SK-N-SH (cell line): ENCODE measurements around the gene MYO3A.

ENCODE experiments used
- CTCF ChIP-seq: fragments of 200-600 bp; sonication (generic); IDR thresholded peaks from 2 replicates; pipeline ENCODE4 v1.6.1; 2017; ENCODE audit warnings: antibody characterized with exemption, mild to moderate bottlenecking, moderate library complexity
- GABPA ChIP-seq: IDR thresholded peaks from 2 replicates; pipeline ENCODE4 v1.4.0; 2012; ENCODE audit warnings: low read depth, mild to moderate bottlenecking
- GATA2 ChIP-seq: sonication (generic); formaldehyde crosslinking; IDR thresholded peaks from 2 replicates; pipeline ENCODE4 v1.5.0; 2020; ENCODE audit warnings: mild to moderate bottlenecking, missing genetic modification reagents
- JUND ChIP-seq: IDR thresholded peaks from 2 replicates; pipeline ENCODE4 v1.4.0; 2012
- MAX ChIP-seq: IDR thresholded peaks from 2 replicates; pipeline ENCODE4 v1.4.0; 2012; ENCODE audit warnings: low read depth
- RXRA ChIP-seq: IDR thresholded peaks from 2 replicates; pipeline ENCODE4 v1.4.0; 2012; ENCODE audit warnings: low read depth, mild to moderate bottlenecking, borderline replicate concordance
- SIN3A ChIP-seq: IDR thresholded peaks from 2 replicates; pipeline ENCODE4 v1.6.1; 2012; ENCODE audit warnings: low read depth, mild to moderate bottlenecking, low read length, moderate library complexity, borderline replicate concordance
- USF2 ChIP-seq: fragments of 150-350 bp; IDR thresholded peaks from 2 replicates; pipeline ENCODE4 v1.6.1; 2017; ENCODE audit warnings: antibody characterized with exemption, low read length, low read depth, borderline replicate concordance
- YY1 ChIP-seq: IDR thresholded peaks from 2 replicates; pipeline ENCODE4 v1.4.0; 2012; ENCODE audit warnings: low read depth, mild to moderate bottlenecking

GRCh38 chr10:26024303-26024702 is 90.3 kb downstream of the MYO3A start:
- TF ChIP-seq SIN3A (no peak), RXRA (no peak), YY1 (no peak), CTCF (no peak), MAX (no peak), USF2 (no peak), JUND (no peak), GABPA (no peak), GATA2 (CRISPR knock-in tag) (no peak)
